DOHH2 (cell line): Measurements from ENCODE around the gene CYBA.

ENCODE experiments used
- H3F3A ChIP-seq: fragments of 200-600 bp; sonication (generic), shearing (Covaris generic); 2 replicates; pipeline ENCODE4 v1.6.0; 2016; ENCODE audit warnings: antibody characterized with exemption, mild to moderate bottlenecking; ENCODE audit not compliant: control insufficient read depth, insufficient read depth
- H3K27ac ChIP-seq: fragments of 200-600 bp; sonication (generic); 2 replicates; pipeline ENCODE4 v1.5.1; 2014; ENCODE audit warnings: low read depth, mild to moderate bottlenecking, low read length, moderate library complexity
- H3K27me3 ChIP-seq: fragments of 200-600 bp; sonication (generic); 2 replicates; pipeline ENCODE4 v1.6.1; 2014; ENCODE audit warnings: mild to moderate bottlenecking, low read length, mixed read lengths; ENCODE audit not compliant: control insufficient read depth
- H3K36me3 ChIP-seq: fragments of 200-600 bp; sonication (generic); 2 replicates; pipeline ENCODE4 v1.6.1; 2014; ENCODE audit warnings: mild to moderate bottlenecking, low read length, moderate library complexity, mixed read lengths; ENCODE audit not compliant: control insufficient read depth
- H3K4me1 ChIP-seq: fragments of 200-600 bp; sonication (generic); 2 replicates; pipeline ENCODE4 v1.6.1; 2014; ENCODE audit warnings: mild to moderate bottlenecking, low read length, mixed read lengths; ENCODE audit not compliant: control insufficient read depth
- H3K4me2 ChIP-seq: fragments of 200-600 bp; sonication (generic); 2 replicates; pipeline ENCODE4 v1.6.0; 2014; ENCODE audit warnings: mild to moderate bottlenecking, low read length, moderate library complexity
- H3K4me3 ChIP-seq: fragments of 200-600 bp; sonication (generic); 2 replicates; pipeline ENCODE4 v1.5.1; 2014; ENCODE audit warnings: mild to moderate bottlenecking, low read length, mixed read lengths
- H3K79me2 ChIP-seq: fragments of 200-600 bp; sonication (generic); 2 replicates; pipeline ENCODE4 v1.6.1; 2014; ENCODE audit warnings: mild to moderate bottlenecking, low read length, mixed read lengths; ENCODE audit not compliant: control insufficient read depth
- H3K9me2 ChIP-seq: fragments of 200-600 bp; sonication (generic); replicated peaks from 2 replicates; pipeline ENCODE4 v1.6.1; 2014; ENCODE audit warnings: mild to moderate bottlenecking, low read length, mixed read lengths; ENCODE audit not compliant: control insufficient read depth
- H3K9me3 ChIP-seq: fragments of 200-600 bp; sonication (generic); 2 replicates; pipeline ENCODE4 v1.6.1; 2014; ENCODE audit warnings: antibody characterized with exemption, low read length, mixed read lengths; ENCODE audit not compliant: control insufficient read depth, insufficient read depth
- H4K20me1 ChIP-seq: fragments of 200-600 bp; sonication (generic); 2 replicates; pipeline ENCODE4 v1.6.0; 2014; ENCODE audit warnings: low read depth, mild to moderate bottlenecking, antibody characterized with exemption, low read length, moderate library complexity; ENCODE audit not compliant: control insufficient read depth, insufficient read depth
- CTCF ChIP-seq: fragments of 200-600 bp; sonication (generic); IDR thresholded peaks from one replicate; pipeline ENCODE4 v1.5.1; 2014; ENCODE audit warnings: antibody characterized with exemption, mild to moderate bottlenecking, low read depth, low read length; ENCODE audit not compliant: poor library complexity, severe bottlenecking
- EZH2phosphoT487 ChIP-seq: fragments of 200-600 bp; sonication (generic); IDR thresholded peaks from 2 replicates; pipeline ENCODE4 v1.6.1; 2017; ENCODE audit warnings: borderline replicate concordance, mild to moderate bottlenecking, antibody characterized with exemption, low read length, moderate library complexity, mixed read lengths

CYBA gene

GRCh38 chr16:88645455-88645854 lies 5.4 kb downstream of the CYBA start:
- no peak for TF ChIP-seq EZH2phosphoT487
- no peak for TF ChIP-seq CTCF
- Histone ChIP-seq H3K9me3 (no peaks in the 10 kb centered on the region), H3K4me2 (no peak overlapping the region), H3K9me2 (no peaks in the 10 kb centered on the region), H3K27ac (no peak overlapping the region), H3K79me2 (peaks cover 36% of the 10 kb centered on the region), H3K4me3 (no peak overlapping the region), H3K27me3 (peaks cover 7% of the 10 kb centered on the region), H3K36me3 (peaks cover 70% of the 10 kb centered on the region), H3F3A (peaks cover 4% of the 10 kb centered on the region; the same call in 1 of the 2 replicates), H3K4me1 (peaks cover 32% of the 10 kb centered on the region), H4K20me1 (peaks cover 26% of the 10 kb centered on the region)

GRCh38 chr16:88643644-88643932 lies 7.3 kb downstream of the CYBA start:
- Histone ChIP-seq H4K20me1 (peaks cover 13% of the 10 kb centered on the region), H3K79me2 (peaks cover 17% of the 10 kb centered on the region), H3K4me2 (no peak overlapping the region), H3K4me3 (no peak overlapping the region), H3K9me3 (0 out of 2 replicates have a peak, but pooled peaks cover 3% of the 10 kb centered on the region), H3K36me3 (peaks cover 54% of the 10 kb centered on the region), H3K4me1 (peaks cover 38% of the 10 kb centered on the region), H3K27ac (no peak overlapping the region), H3K27me3 (peaks cover 26% of the 10 kb centered on the region), H3F3A (peaks cover 11% of the 10 kb centered on the region), H3K9me2 (no peaks in the 10 kb centered on the region)
- TF ChIP-seq CTCF (no peak), EZH2phosphoT487 (no peak)

GRCh38 chr16:88642881-88643643 lies 7.8 kb downstream of the CYBA start:
- Histone ChIP-seq H3K4me3 (no peak overlapping the region), H3K79me2 (peaks cover 12% of the 10 kb centered on the region), H3K4me2 (no peak overlapping the region), H3F3A (peaks cover 11% of the 10 kb centered on the region), H3K27ac (no peak overlapping the region), H3K4me1 (peaks cover 39% of the 10 kb centered on the region), H3K27me3 (peaks cover 30% of the 10 kb centered on the region), H3K9me2 (no peaks in the 10 kb centered on the region), H4K20me1 (peaks cover 10% of the 10 kb centered on the region), H3K9me3 (0 out of 2 replicates have a peak, but pooled peaks cover 3% of the 10 kb centered on the region), H3K36me3 (peaks cover 49% of the 10 kb centered on the region)
- no peak for TF ChIP-seq CTCF
- no peak for TF ChIP-seq EZH2phosphoT487
